T-cell (primary cell): ENCODE data around the gene TIAM1. TPM values are rescaled to one million over a fixed set of nuclear protein-coding genes. Genes with fewer than 3 reads are reported as not detected.

ENCODE experiments used
- ATAC-seq, 4 experiments: fragments of 200-7000 bp in 3 of 4; fragments of 150-1000 bp in 1 of 4; cut with Tn5 transposase; replicated peaks in 1 of 4; 1 replicate in 3 of 4; 2 replicates in 1 of 4; pipeline ENCODE4 v1.10.0; 2021; ENCODE audit warnings: moderate library complexity in 3 of 4, mild to moderate bottlenecking in 2 of 4, moderate number of reproducible peaks in 1 of 4
- CTCF ChIA-PET, 2 donors: fragments of 300-600 bp; sonication (Branson Sonifier 250); formaldehyde crosslinking; loops; one replicate each; lab custom pipeline; 2022; ENCODE audit warnings: antibody characterized with exemption in 2 of 2; lab: Charles Lee
- POLR2A ChIA-PET, 2 donors: fragments of 300-600 bp; sonication (Branson Sonifier 250); formaldehyde crosslinking; loops; one replicate each; lab custom pipeline; 2022; ENCODE audit warnings: antibody characterized with exemption in 2 of 2; lab: Charles Lee
- DNase-seq, 35 experiments: peaks; one replicate each; pipeline versions ENCODE4 v3.0.0 to v3.0.0-alpha.2; 2013 to 2023
- H3K27ac ChIP-seq: one replicate; pipeline ENCODE4 v1.5.1; 2013; ENCODE audit warnings: low read length
- H3K27me3 ChIP-seq, 2 experiments: replicated peaks in 1 of 2; 1 replicate in 1 of 2; 2 replicates in 1 of 2; pipeline versions ENCODE4 v1.6.1 to v1.7.0; 2013; ENCODE audit warnings: low read length in 1 of 2, mixed read lengths in 1 of 2; ENCODE audit not compliant: control insufficient read depth in 2 of 2, insufficient read depth in 2 of 2; ENCODE audit errors: extremely low read depth in 1 of 2
- H3K36me3 ChIP-seq, 2 donors: 1 replicate in 1 of 2; 2 replicates in 1 of 2; pipeline versions ENCODE4 v1.6.1 to v1.7.0; 2013; ENCODE audit warnings: low read length in 1 of 2; ENCODE audit not compliant: control insufficient read depth in 2 of 2, insufficient read depth in 1 of 2; ENCODE audit errors: extremely low read depth in 1 of 2
- H3K4me1 ChIP-seq, 2 experiments: 1 replicate in 1 of 2; 2 replicates in 1 of 2; pipeline versions ENCODE4 v1.6.1 to v1.7.0; 2013; ENCODE audit warnings: low read length in 2 of 2, mixed read lengths in 1 of 2; ENCODE audit not compliant: insufficient read depth in 2 of 2, control insufficient read depth in 1 of 2; ENCODE audit errors: extremely low read depth in 1 of 2
- H3K4me3 ChIP-seq, 2 donors: 1 replicate in 1 of 2; 2 replicates in 1 of 2; pipeline versions ENCODE4 v1.5.1 to v1.7.0; 2013; ENCODE audit warnings: mild to moderate bottlenecking in 2 of 2, low read length in 1 of 2, moderate library complexity in 1 of 2; ENCODE audit not compliant: control insufficient read depth in 1 of 2; ENCODE audit errors: extremely low read depth in 1 of 2
- H3K9me3 ChIP-seq: 2 replicates; pipeline ENCODE4 v1.7.0; 2013
- H3K27ac Mint-ChIP-seq, 2 donors: one replicate each; pipeline ENCODE4 v1.8.0; 2020 to 2021; ENCODE audit warnings: mild to moderate bottlenecking in 2 of 2, mixed read lengths in 2 of 2
- H3K27me3 Mint-ChIP-seq, 2 donors: one replicate each; pipeline ENCODE4 v1.8.0; 2021 to 2022; ENCODE audit warnings: mixed read lengths in 2 of 2
- H3K36me3 Mint-ChIP-seq: one replicate; pipeline ENCODE4 v1.8.0; 2021; ENCODE audit warnings: mixed read lengths
- H3K4me1 Mint-ChIP-seq, 3 donors: one replicate each; pipeline ENCODE4 v1.8.0; 2020 to 2022; ENCODE audit warnings: mixed read lengths in 3 of 3, mild to moderate bottlenecking in 1 of 3
- H3K4me3 Mint-ChIP-seq, 3 donors: one replicate each; pipeline ENCODE4 v1.8.0; 2020 to 2022; ENCODE audit warnings: mild to moderate bottlenecking in 3 of 3, mixed read lengths in 3 of 3, moderate library complexity in 3 of 3
- H3K9me3 Mint-ChIP-seq, 3 donors: one replicate each; pipeline ENCODE4 v1.8.0; 2020 to 2022; ENCODE audit warnings: mixed read lengths in 3 of 3
- WGBS: methylation state at CpG from one replicate; pipeline ENCODE4 v1.1.5; 2013; ENCODE audit warnings: missing lambda C conversion rate; ENCODE audit not compliant: insufficient coverage; 5-methylcytosine and 5-hydroxymethylcytosine counted together
- total RNA-seq, 35 experiments: library from RNA in 6 of 35; stranded (reverse) in 6 of 35; fragments of 120-200 nt in 1 of 35; gene quantifications; one replicate each; pipeline versions ENCODE4 v1.2.1 to v1.2.4 and lab custom pipeline; 2013 to 2026

Gene TIAM1
- total RNA-seq, 5 donors from 2014 or later (not counting 1 experiment from before 2014, with no cell fraction given): 60.8 to 79.4 (median 65.5) TPM

GRCh38 chr21:31078796-31079195, 265.3 kb downstream of the TIAM1 start:
- no peak for ATAC-seq
- H3K9me3 ChIP-seq: no peaks in the 10 kb centered on the region
- no peak overlapping the region for H3K4me3 Mint-ChIP-seq
- no peak overlapping the region for H3K27ac ChIP-seq
- DNase-seq: no peak
- ChIA-PET POLR2A (no interaction called here), CTCF (interaction anchor here in 1 of 2 donors (1.6 kb wide), 1 partner anchor 9 kb away, joined by 5 read pairs; no protein-coding TSS in a partner anchor)
- no peaks in the 10 kb centered on the region for H3K36me3 ChIP-seq
- WGBS: 40% methylated on average over 1 of the region's 4 CpGs
- no peaks in the 10 kb centered on the region for H3K9me3 Mint-ChIP-seq
- H3K27me3 Mint-ChIP-seq: peaks cover 0 to 3% of the 10 kb centered on the region in 2 donors
- H3K4me1 ChIP-seq: no peaks in the 10 kb centered on the region
- no peak overlapping the region for H3K4me3 ChIP-seq
- no peaks in the 10 kb centered on the region for H3K36me3 Mint-ChIP-seq
- H3K27ac Mint-ChIP-seq: no peak overlapping the region
- peaks cover 0 to 3% of the 10 kb centered on the region in 2 experiments for H3K27me3 ChIP-seq
- H3K4me1 Mint-ChIP-seq: peaks cover 0 to 2% (median 0%) of the 10 kb centered on the region in 3 donors

GRCh38 chr21:31078216-31078615, 265.8 kb downstream of the TIAM1 start:
- H3K4me3 Mint-ChIP-seq: no peak overlapping the region
- no peak overlapping the region for H3K27ac Mint-ChIP-seq
- CTCF ChIA-PET: interaction anchor here (1.0 to 1.6 kb wide), 3 partner anchors 9 to 242 kb away, joined by 3 to 5 read pairs (median 5); no protein-coding TSS in a partner anchor

DNA sequence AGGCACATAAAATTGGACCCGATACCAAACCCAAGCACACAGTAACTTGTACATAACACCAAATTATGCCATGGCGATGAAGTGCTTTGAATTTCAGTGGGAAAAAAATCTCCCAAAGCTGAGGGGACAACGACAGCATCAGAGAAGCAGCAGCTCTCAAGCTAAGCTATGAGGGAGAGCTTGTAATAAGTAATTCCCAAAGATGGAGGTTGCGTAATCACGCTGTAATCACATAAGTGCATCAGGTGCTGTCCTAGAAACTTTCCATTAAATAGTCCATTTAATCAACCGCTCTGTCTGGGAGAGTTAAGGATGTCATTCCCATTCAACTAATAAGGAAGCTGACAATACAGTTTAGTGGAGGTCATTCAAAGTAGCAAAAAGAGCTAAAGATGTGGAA, 268.2 kb downstream of the TIAM1 start:
- ChIA-PET CTCF (interaction anchor here in 1 of 2 donors (1.0 kb wide), 1 partner anchor 9 kb away, joined by 3 read pairs; no protein-coding TSS in a partner anchor), POLR2A (no interaction called here)
- no peaks in the 10 kb centered on the region for H3K4me1 ChIP-seq
- H3K36me3 ChIP-seq: no peaks in the 10 kb centered on the region
- H3K9me3 Mint-ChIP-seq: no peaks in the 10 kb centered on the region
- H3K27ac Mint-ChIP-seq: no peak overlapping the region
- H3K27ac ChIP-seq: no peak overlapping the region
- H3K4me1 Mint-ChIP-seq: peaks cover 0 to 2% (median 0%) of the 10 kb centered on the region in 3 donors
- H3K36me3 Mint-ChIP-seq: no peaks in the 10 kb centered on the region
- WGBS: no CpG with 5 or more reads among the region's 6 CpGs
- no peak overlapping the region for H3K4me3 ChIP-seq
- ATAC-seq (no peak), DNase-seq (no peak)
- H3K27me3 ChIP-seq: peaks cover 0 to 3% of the 10 kb centered on the region in 2 experiments
- H3K4me3 Mint-ChIP-seq: no peak overlapping the region
- no peaks in the 10 kb centered on the region for H3K9me3 ChIP-seq
- H3K27me3 Mint-ChIP-seq: peaks cover 7 to 16% of the 10 kb centered on the region in 2 donors

More at GRCh38 chr21:31078216-31078615, 265.8 kb downstream of the TIAM1 start:
- peaks cover 0 to 3% of the 10 kb centered on the region in 2 experiments for H3K27me3 ChIP-seq
- no peaks in the 10 kb centered on the region for H3K9me3 ChIP-seq
- DNase-seq (no peak), ATAC-seq (no peak)
- Mint-ChIP-seq H3K27me3 (peaks cover 0 to 3% of the 10 kb centered on the region in 2 donors), H3K9me3 (no peaks in the 10 kb centered on the region), H3K36me3 (no peaks in the 10 kb centered on the region), H3K4me1 (peaks cover 0 to 2% (median 0%) of the 10 kb centered on the region in 3 donors)
- no peaks in the 10 kb centered on the region for H3K36me3 ChIP-seq
- H3K4me3 ChIP-seq: no peak overlapping the region
- no peak overlapping the region for H3K27ac ChIP-seq
- WGBS: no CpG with 5 or more reads among the region's 4 CpGs
- H3K4me1 ChIP-seq: no peaks in the 10 kb centered on the region
- POLR2A ChIA-PET: no interaction called here

- no peaks in the 10 kb centered on the region for H3K36me3 ChIP-seq
- H3K36me3 Mint-ChIP-seq: no peaks in the 10 kb centered on the region
- no peak overlapping the region for H3K27ac ChIP-seq
- H3K27ac Mint-ChIP-seq: no peak overlapping the region
- peaks cover 0 to 3% of the 10 kb centered on the region in 2 experiments for H3K27me3 ChIP-seq
- no peak overlapping the region for H3K4me3 Mint-ChIP-seq
- WGBS: 50% methylated on average over 2 of the region's 4 CpGs
- CTCF ChIA-PET: no interaction called here
- ATAC-seq: no peak
- no peaks in the 10 kb centered on the region for H3K4me1 Mint-ChIP-seq
- DNase-seq: no peak
- H3K9me3 Mint-ChIP-seq: no peaks in the 10 kb centered on the region
- no peaks in the 10 kb centered on the region for H3K4me1 ChIP-seq
- H3K4me3 ChIP-seq: no peak overlapping the region
- peaks cover 7 to 20% of the 10 kb centered on the region in 2 donors for H3K27me3 Mint-ChIP-seq
- no peaks in the 10 kb centered on the region for H3K9me3 ChIP-seq
- POLR2A ChIA-PET: no interaction called here
Measured at GRCh38 chr21:31072533-31072932, 271.5 kb downstream of the TIAM1 start.
